UCSD-AML1 (cell line): Measurements from ENCODE around the gene CD74.

Experiments used
- DNase-seq: peaks from one replicate; lab custom pipeline; 2025; ENCODE audit not compliant: unreplicated experiment; lab: John Stamatoyannopoulos, UW

CD74 gene

GRCh38 chr5:150364004-150364403 is 48.7 kb downstream of the CD74 start:
- DNase-seq = no peak

GRCh38 chr5:150363185-150363584 is 49.5 kb downstream of the CD74 start:
- DNase-seq = no peak

GRCh38 chr5:150361301-150361700 is 51.4 kb downstream of the CD74 start:
- no peak for DNase-seq

- no peak for DNase-seq
These were observed 54.2 kb downstream of the CD74 start for GRCh38 chr5:150358261-150359095.

GRCh38 chr5:150357326-150358260 is 55.1 kb downstream of the CD74 start, which contains the start of gene TCOF1:
TCOF1 (plus strand) TSS chr5:150357697; CDS start chr5:150357747, 50 bp downstream.
- DNase-seq = peak; percentile 98

GRCh38 chr5:150356575-150357294 is 56.0 kb downstream of the CD74 start:
- DNase-seq = no peak

GRCh38 chr5:150355791-150356190 is 56.9 kb downstream of the CD74 start:
- DNase-seq = no peak

GRCh38 chr5:150353032-150353675 is 59.6 kb downstream of the CD74 start:
- DNase-seq = no peak

GRCh38 chr5:150352244-150353031 is 60.3 kb downstream of the CD74 start:
- no peak for DNase-seq
